ENCODE measurements around the gene FCRL5. TPM values are rescaled to one million over a fixed set of nuclear protein-coding genes. Genes with fewer than 3 reads are reported as not detected.

The FCRL5 gene
- total RNA-seq, 1 donor from 2014 or later: 0.17 TPM

- DNase-seq (no peak), ATAC-seq (no peak)
- intact Hi-C loops (cut with micrococcal nuclease): no loop called here
Observed at GRCh38 chr1:157540160-157540748, 12.1 kb downstream of the FCRL5 start.

- intact Hi-C loops (cut with micrococcal nuclease): no loop called here
- DNase-seq (no peak), ATAC-seq (no peak)
Observed at GRCh38 chr1:157539568-157539967, 12.7 kb downstream of the FCRL5 start.

- intact Hi-C loops (cut with micrococcal nuclease): no loop called here
- DNase-seq: no peak
Observed at GRCh38 chr1:157532569-157532968, 19.7 kb downstream of the FCRL5 start.

DNA sequence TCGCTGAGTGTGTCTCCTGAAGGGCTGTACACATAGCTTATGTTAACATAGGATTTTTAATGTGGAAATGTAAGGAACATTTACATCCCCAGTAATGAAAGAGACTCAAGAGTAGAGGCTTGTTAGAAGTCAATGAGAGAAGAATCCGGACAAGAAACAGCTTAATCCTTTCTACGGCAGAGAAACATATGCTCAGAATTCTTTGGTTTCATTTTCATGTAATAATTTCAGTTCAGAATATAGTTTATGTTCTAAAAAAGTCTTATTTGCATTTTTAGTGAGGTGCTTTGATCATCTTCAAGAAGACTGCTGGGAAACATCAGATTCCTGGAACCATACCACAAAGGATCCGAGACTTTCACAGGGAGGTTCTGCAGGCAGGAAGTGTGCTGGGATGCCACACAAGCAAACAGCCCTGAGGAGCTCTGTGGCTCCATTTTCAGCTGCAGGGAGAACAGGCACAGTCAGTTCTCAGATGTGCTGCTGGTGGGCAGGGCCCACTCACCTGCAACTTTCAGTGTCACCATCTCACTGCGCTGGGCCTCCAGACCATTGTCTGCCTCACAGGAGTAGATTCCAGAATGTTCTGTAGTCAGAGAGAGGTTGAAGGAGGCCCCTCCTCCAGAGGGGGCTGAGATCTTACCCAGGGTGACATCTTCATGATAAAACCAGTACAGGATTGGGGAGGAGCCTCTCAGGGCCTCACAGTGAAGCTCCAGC lies 28.4 kb downstream of the FCRL5 start:
- DNase-seq: no peak
- intact Hi-C loops (cut with micrococcal nuclease): no loop called here
- ATAC-seq: no peak

More at GRCh38 chr1:157532569-157532968, 19.7 kb downstream of the FCRL5 start:
- ATAC-seq: no peak

DNA sequence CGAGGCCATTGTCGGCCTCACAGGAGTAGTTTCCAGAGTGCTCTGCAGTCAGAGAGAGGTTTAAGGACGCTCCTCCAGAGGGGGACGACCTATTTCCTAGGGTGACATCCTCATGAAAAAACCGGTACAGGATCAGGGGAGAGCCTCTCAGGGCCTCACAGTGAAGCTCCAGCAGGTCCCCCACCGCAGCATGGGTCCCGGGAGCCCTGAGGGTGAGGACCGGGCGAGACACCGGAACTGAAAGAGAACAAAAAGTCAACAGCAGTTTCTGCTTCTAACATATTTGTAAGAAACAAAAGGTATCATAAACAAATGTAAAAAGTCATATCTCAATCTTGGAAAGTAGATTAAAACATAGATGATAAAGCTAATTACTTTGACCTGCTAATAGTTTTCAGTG lies 31.3 kb downstream of the FCRL5 start:
- intact Hi-C loops (cut with micrococcal nuclease): no loop called here
- DNase-seq (no peak), ATAC-seq (no peak)

GRCh38 chr1:157520386-157520935 lies 31.9 kb downstream of the FCRL5 start:
- ATAC-seq (no peak), DNase-seq (no peak)
- intact Hi-C loops (cut with micrococcal nuclease): no loop called here

DNA sequence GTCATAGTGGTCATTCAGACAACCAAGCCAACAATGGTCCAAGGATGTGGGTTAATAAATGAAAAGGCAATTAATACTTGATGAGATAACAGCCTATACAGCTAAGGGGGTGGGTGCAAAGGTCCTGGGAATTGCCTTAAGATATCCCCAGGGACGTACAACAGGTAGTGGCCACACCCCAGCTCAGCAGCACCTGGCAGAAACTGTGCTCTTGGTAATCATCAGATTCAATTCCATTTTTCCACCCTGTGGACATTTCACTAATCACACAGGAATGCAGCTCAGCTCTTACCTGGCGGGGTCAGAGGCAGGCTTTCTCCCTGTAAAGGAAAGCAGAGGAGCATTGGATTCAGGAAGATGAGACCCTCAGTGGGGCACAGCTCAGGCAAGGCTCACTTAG lies 32.9 kb downstream of the FCRL5 start:
- no peak for DNase-seq
- no peak for ATAC-seq
- intact Hi-C loops (cut with micrococcal nuclease): no loop called here

GRCh38 chr1:157517016-157517415 lies 35.3 kb downstream of the FCRL5 start:
- intact Hi-C loops (cut with micrococcal nuclease): no loop called here

GRCh38 chr1:157515709-157516108 lies 36.6 kb downstream of the FCRL5 start:
- no peak for ATAC-seq
- intact Hi-C loops (cut with micrococcal nuclease): no loop called here
- DNase-seq: no peak

More at GRCh38 chr1:157517016-157517415, 35.3 kb downstream of the FCRL5 start:
- no peak for ATAC-seq
- no peak for DNase-seq

- intact Hi-C loops (cut with micrococcal nuclease): no loop called here
- no peak for ATAC-seq
- no peak for DNase-seq
Observed at GRCh38 chr1:157515141-157515540, 37.2 kb downstream of the FCRL5 start.

- intact Hi-C loops (cut with micrococcal nuclease): no loop called here
- ATAC-seq (no peak), DNase-seq (no peak)
Observed at GRCh38 chr1:157512036-157512969, 40.0 kb downstream of the FCRL5 start.

DNA sequence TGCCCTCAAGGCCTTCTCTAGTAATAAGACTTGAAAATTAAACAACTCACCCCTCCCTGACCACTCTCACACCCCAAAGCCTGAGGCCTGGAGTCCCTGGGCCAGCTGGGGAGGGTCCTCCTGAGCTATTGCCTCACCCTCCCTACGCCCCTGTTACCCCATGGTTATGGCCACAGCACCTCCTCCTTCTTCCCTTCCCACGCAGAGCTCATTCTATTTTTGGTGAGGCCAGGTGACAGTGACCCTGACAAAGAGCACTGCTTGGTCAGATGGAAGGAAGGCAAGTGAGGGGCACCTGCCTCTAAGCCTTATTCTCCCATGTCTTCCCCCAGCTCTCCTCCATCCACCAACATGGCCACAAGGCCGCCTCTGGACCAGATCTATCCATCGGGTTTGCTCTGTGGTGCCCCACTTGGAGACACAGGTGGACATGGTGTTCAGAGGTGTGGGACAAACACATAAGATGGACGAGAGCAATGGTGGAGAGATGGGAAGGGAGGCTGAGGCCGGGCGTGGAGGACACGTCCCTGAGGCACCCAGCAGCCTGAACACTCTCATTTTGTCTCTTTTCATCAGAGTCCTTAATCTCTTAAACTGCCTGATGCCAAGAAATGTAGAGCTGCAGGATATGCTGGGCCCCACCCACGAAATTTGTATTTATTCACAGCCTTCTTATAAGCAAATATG lies 42.6 kb downstream of the FCRL5 start:
- intact Hi-C loops (cut with micrococcal nuclease): no loop called here
- DNase-seq: no peak
- no peak for ATAC-seq

- DNase-seq (peak; percentile 44), ATAC-seq (peak; percentile 77)
- intact Hi-C loops (cut with micrococcal nuclease): no loop called here
Observed at GRCh38 chr1:157505481-157506272, 46.6 kb downstream of the FCRL5 start.

DNA sequence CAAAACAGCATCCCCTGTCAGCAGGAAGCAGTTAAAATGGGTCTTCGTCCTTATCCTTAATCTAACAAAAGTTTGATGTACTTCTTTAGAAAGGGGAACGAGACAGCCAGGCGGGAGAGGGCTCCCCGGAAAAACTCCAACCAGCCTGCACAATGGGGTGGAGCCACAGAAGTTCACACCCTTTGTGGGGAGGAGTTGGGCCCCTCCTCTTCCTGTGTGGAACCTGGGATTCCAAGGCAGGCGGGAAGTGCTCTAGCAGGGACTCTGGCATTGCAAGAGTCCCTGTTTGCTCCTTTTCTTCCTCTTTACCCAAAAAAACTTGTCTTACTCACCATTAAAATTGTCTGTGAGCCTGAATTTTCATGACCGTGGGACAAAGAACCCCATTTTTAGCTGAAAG lies 47.7 kb downstream of the FCRL5 start:
- intact Hi-C loops (cut with micrococcal nuclease): no loop called here
- ATAC-seq: no peak
- no peak for DNase-seq

DNA sequence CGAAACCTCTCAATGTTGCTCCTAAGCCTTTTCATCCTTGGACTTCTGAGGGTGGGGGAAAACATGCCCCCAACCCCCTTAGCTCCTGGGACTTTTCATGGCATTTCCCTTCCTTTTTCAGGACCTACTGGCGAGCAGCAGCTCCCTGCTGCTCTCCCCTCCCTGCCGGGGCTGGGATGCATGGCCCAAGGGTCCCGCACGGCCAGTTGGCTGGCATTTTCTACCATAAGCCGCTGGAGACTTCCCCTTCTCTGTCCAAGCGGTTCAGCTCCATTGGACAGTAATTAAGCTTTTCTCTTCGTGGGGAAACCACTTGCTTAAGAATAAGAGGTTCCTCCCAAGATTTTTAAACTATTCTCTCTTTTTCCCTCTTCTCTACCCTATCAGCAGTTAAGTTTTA lies 52.8 kb downstream of the FCRL5 start:
- ATAC-seq (no peak), DNase-seq (no peak)
- intact Hi-C loops (cut with micrococcal nuclease): no loop called here

- no peak for DNase-seq
- intact Hi-C loops (cut with micrococcal nuclease): no loop called here
- ATAC-seq: no peak
Observed at GRCh38 chr1:157498736-157499090, 53.6 kb downstream of the FCRL5 start.

GRCh38 chr1:157497987-157498735 lies 54.2 kb downstream of the FCRL5 start:
- no peak for DNase-seq
- no peak for ATAC-seq
- intact Hi-C loops (cut with micrococcal nuclease): no loop called here

DNA sequence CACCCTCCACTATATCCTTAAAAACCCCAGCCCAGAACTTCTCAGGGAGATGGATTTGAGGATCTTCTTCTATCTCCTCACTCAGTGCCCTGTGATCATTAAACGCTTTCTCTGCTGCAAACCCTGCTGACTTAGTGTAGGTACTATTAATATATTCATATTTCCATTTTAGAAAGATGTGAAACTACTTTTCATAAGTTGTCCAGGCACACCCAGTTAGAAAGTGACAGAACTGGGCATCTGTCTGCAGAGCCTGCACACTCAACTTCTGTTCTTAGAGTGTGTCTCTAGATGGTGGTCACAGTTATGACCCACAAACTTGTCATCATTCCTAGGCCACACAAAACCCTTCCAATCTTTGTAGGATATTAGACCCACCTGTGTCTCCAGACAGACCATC lies 55.0 kb downstream of the FCRL5 start:
- intact Hi-C loops (cut with micrococcal nuclease): no loop called here
- no peak for DNase-seq
- ATAC-seq: no peak
